GM19351 (cell line): Measurements from ENCODE around the gene AK6.
A peak's percentile ranks its signal among the peaks of the same experiment; 100 is the strongest.
"Not testable (repeated sequence)": the region's sequence is repeated elsewhere in the genome, so short reads cannot be mapped to it uniquely, and the experiment has no call there.

Source experiments
- ATAC-seq: cut with Tn5 transposase; IDR thresholded peaks from one replicate; pipeline ENCODE4 v1.9.1; 2021; ENCODE audit warnings: mild to moderate bottlenecking, moderate library complexity; ENCODE audit not compliant: unreplicated experiment

Gene AK6

DNA sequence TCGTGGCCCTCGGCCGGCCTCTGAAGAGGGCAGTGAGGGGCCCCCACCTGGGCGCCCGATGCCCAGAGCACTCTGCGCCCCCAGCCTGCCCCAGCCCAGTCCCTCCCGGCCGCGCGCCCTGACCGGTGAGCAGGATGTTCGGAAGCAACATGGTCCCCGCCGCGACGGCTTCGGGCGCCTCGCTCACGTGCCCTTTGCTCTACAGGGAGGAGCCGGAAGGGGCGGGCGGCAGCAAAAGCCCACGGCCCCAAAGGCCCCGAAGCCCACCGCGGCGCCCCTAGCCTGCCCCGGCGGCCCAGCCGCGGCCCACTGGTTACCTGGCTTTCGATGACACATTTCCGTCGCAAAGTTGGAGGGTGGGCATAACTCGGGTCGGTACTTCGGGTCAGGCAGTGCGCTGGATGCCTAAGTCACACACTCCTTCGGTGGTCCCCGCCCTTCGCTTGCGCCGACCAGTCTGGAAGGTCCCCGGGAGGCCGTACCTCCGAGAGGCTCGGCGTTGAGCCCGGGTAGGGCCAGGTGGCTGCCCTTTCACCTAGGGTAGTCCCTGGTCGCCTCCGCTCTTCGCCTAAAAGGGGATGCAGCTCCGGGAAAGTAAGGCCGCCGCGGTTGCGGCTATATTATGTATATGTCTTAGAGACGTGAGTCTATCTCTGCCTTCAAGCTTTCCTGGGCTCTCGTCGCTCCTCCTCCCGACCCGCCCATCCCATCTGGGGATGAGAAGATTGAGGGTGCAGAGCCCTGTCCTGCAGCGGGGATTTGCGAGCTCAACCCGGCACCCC, at the start of gene AK6, which contains the start of the genes RAD17 and TAF9:
AK6 (minus strand) TSS at position 181 of the 782 bp plus-strand sequence; CDS start at position 151, 30 bp downstream.
RAD17 (plus strand) TSS at position 479 of the 782 bp plus-strand sequence. CDS start 2,391 bp downstream, outside the sequence.
TAF9 (minus strand) TSS at position 181 of the 782 bp plus-strand sequence. CDS start 3,783 bp downstream, outside the sequence.
- peak; percentile 89 for ATAC-seq

DNA sequence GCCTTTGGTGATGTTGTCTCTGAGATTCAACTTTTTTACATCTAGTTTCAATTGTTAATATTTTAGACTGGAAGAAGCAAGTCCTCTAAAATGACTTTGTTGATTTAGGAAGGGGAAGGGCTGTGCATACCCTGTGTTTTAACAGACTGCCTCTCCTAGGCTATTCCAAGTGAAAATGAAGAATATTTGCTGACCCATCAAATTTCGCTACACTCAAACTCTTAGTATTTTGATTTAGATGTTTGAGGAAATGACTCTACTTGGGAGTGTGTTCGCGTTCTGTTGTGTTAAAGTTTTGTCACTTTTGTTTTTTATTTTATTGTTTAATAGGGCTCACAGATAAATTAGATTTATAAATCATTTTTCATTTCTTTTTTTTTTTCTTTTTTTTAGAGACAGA, 49.2 kb upstream of the AK6 start:
- no peak for ATAC-seq

- ATAC-seq: no peak
Measured at GRCh38 chr5:69416699-69417098, 47.4 kb upstream of the AK6 start.

- no peak for ATAC-seq
Measured at GRCh38 chr5:69416180-69416579, 46.9 kb upstream of the AK6 start.

GRCh38 chr5:69415584-69415958, 46.3 kb upstream of the AK6 start:
- ATAC-seq: no peak

GRCh38 chr5:69414885-69415583, 45.7 kb upstream of the AK6 start, which contains the start of gene MARVELD2:
MARVELD2 (plus strand) TSS chr5:69415116; CDS start chr5:69419386, 4,270 bp downstream.
- ATAC-seq: peak; percentile 72

- ATAC-seq: no peak
Measured at GRCh38 chr5:69404659-69405330, 35.5 kb upstream of the AK6 start.

GRCh38 chr5:69378376-69378775, 9.1 kb upstream of the AK6 start:
- ATAC-seq: no peak

DNA sequence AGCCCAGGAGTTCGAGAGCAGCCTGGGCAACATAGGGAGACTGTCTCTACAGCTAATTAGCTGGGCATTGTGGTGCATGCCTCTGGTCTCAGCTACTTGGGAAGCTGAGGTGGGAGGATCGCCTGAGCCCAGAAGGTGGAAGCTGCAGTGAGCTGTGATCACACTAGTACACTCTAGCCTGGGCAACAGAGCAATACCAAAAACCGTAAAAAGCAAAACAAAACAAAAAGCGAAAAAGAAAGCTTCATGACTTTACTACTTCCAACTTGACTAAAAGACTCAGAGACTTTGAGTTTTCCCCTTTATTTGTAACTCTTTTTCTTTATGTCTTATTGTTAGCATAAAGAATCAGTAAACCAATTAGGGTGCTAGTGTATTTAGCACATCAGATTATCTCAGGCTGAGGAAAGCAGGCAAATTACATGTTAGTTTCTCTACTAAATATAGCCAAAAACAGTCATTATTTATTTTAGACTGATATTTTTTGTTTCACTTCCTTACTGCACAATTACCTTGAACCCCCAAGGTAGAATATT, 5.7 kb upstream of the AK6 start:
- ATAC-seq: peak; percentile 79

DNA sequence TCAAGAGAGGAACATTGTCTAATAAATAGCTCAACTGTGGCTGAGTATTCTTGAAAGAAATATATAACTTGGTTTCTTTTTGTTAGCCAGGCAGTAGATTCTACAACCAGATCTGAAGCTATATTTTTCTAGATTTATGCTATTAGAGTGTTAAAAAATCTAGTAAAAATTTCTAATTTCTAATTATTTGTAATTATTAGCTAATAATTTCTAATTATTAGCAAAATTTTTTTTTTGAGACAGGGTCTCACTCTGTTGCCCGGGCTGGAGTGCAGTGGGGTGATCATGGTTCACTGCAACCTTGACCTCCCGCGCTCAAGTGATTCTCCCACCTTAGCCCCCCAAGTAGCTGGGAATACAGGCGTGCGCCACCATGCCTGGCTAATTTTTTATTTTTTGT, 3.1 kb upstream of the AK6 start:
- ATAC-seq: no peak

GRCh38 chr5:69370335-69370734, 1.0 kb upstream of the AK6 start:
- not testable (repeated sequence) for ATAC-seq

- ATAC-seq: peak; percentile 27
Measured at GRCh38 chr5:69368458-69369339, 621 bp downstream of the AK6 start.

GRCh38 chr5:69367697-69368279, 1.5 kb downstream of the AK6 start:
- no peak for ATAC-seq

DNA sequence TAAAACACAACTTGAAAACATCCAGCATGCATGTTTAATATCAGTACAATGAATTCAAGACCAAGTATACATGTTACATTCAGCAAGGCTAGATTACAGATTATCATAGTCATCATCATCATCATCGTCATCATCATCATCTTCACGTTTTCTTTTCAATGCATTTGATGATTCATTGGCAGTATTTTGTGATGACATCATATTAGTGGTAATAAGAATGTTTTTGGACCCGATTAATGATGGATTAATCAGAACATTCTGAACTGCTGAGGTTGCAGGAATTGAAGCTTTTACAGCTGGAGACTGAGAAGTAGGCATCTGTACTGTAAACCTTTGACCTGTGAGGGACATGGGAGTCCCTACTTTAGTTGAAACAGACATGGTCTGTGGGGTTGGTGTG, 4.5 kb downstream of the AK6 start:
- no peak for ATAC-seq

GRCh38 chr5:69364414-69364813, 4.9 kb downstream of the AK6 start:
- ATAC-seq: no peak

DNA sequence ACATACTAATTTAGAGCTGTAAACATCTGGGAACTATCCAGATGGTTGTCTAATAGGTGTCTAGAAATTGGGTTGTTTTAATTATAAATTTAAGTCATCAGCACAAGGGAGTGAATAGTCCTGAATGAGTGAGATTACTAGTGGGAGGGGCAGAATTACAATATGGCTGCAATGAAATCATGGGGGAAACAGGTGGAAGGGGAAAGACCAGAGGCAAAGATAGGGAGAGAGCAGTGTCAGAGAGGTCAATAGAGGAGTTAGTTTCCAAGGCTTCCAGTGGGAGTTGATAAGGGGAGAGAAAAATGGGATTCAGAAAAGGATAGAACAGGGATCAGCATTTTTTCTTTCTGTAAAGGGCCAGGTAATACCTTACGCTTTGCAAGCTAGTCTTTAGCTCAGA, 8.9 kb downstream of the AK6 start:
- no peak for ATAC-seq

DNA sequence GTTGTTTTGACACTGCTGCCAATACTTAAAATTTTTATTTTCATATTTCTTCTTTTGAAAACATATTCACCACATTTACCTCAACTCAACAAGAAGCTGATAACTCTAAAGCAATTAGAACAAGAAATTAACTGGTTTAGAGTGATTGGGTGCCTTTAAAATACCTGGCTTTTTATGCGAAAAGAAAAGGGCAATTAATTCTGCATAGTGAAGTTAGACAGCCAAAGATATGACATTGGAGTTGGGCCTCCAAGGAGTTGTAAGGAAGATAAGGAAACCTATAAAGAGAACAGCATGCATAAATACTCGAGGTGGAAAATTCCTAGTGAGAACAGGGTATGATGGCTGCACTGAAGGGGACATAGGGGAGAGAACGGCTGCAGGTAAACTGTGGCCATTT, 9.6 kb downstream of the AK6 start:
- no peak for ATAC-seq

- no peak for ATAC-seq
Measured at GRCh38 chr5:69350664-69351063, 18.7 kb downstream of the AK6 start.

- no peak for ATAC-seq
Measured at GRCh38 chr5:69343083-69343482, 26.2 kb downstream of the AK6 start.
